Trophoblast cell (in vitro differentiated cells and primary cell): ENCODE data around the gene COA6.
"Not testable (repeated sequence)": the region's sequence is repeated elsewhere in the genome, so short reads cannot be mapped to it uniquely, and the experiment has no call there.

Experiments used
- DNase-seq, 2 donors: peaks; one replicate each; pipeline ENCODE4 v3.0.0-alpha.2; 2016
- H2AFZ ChIP-seq: 2 replicates; pipeline ENCODE4 v1.6.1; 2013; ENCODE audit warnings: low read length, moderate library complexity, mild to moderate bottlenecking; ENCODE audit not compliant: insufficient read depth, poor library complexity
- H2AK5ac ChIP-seq: 2 replicates; pipeline ENCODE4 v1.6.1; 2013; ENCODE audit warnings: mild to moderate bottlenecking, low read length
- H2BK120ac ChIP-seq: 2 replicates; pipeline ENCODE4 v1.6.1; 2013; ENCODE audit warnings: low read length, mild to moderate bottlenecking, moderate library complexity; ENCODE audit not compliant: insufficient read depth, poor library complexity
- H2BK12ac ChIP-seq: 2 replicates; pipeline ENCODE4 v1.6.1; 2013; ENCODE audit warnings: mild to moderate bottlenecking, low read length, moderate library complexity
- H2BK5ac ChIP-seq: 2 replicates; pipeline ENCODE4 v1.6.1; 2013; ENCODE audit warnings: low read length, low read depth, moderate library complexity, mild to moderate bottlenecking; ENCODE audit not compliant: poor library complexity
- H3K14ac ChIP-seq: 2 replicates; pipeline ENCODE4 v1.6.1; 2013; ENCODE audit warnings: mild to moderate bottlenecking, low read length
- H3K18ac ChIP-seq: 2 replicates; pipeline ENCODE4 v1.6.1; 2013; ENCODE audit warnings: mild to moderate bottlenecking, low read length
- H3K23ac ChIP-seq: 2 replicates; pipeline ENCODE4 v1.6.1; 2013; ENCODE audit warnings: low read length
- H3K27ac ChIP-seq: 2 replicates; pipeline ENCODE4 v1.5.1; 2013; ENCODE audit warnings: low read depth, mild to moderate bottlenecking, inconsistent platforms, low read length, moderate library complexity
- H3K27me3 ChIP-seq: 2 replicates; pipeline ENCODE4 v1.6.1; 2013; ENCODE audit warnings: inconsistent platforms, mild to moderate bottlenecking, low read length, moderate library complexity; ENCODE audit not compliant: insufficient read depth
- H3K36me3 ChIP-seq, 2 experiments: 1 replicate in 1 of 2; 2 replicates in 1 of 2; pipeline ENCODE4 v1.6.1; 2013; ENCODE audit warnings: low read length in 2 of 2, mild to moderate bottlenecking in 2 of 2, moderate library complexity in 1 of 2; ENCODE audit not compliant: insufficient read depth in 2 of 2, control insufficient read depth in 1 of 2
- H3K4ac ChIP-seq: 2 replicates; pipeline ENCODE4 v1.6.1; 2013; ENCODE audit warnings: low read depth, mild to moderate bottlenecking, low read length, moderate library complexity
- H3K4me1 ChIP-seq, 2 experiments: 1 replicate in 1 of 2; 2 replicates in 1 of 2; pipeline ENCODE4 v1.6.1; 2013; ENCODE audit warnings: low read length in 2 of 2, mild to moderate bottlenecking in 2 of 2, moderate library complexity in 1 of 2; ENCODE audit not compliant: insufficient read depth in 2 of 2, control insufficient read depth in 1 of 2
- H3K4me2 ChIP-seq: 2 replicates; pipeline ENCODE4 v1.6.1; 2013; ENCODE audit warnings: inconsistent platforms, mild to moderate bottlenecking, low read length, moderate library complexity
- H3K4me3 ChIP-seq: 2 replicates; pipeline ENCODE4 v1.5.1; 2013; ENCODE audit warnings: mild to moderate bottlenecking, low read depth, low read length, inconsistent platforms
- H3K79me1 ChIP-seq: one replicate; pipeline ENCODE4 v1.6.1; 2013; ENCODE audit warnings: low read length
- H3K79me2 ChIP-seq: 2 replicates; pipeline ENCODE4 v1.6.1; 2013; ENCODE audit warnings: low read length, mild to moderate bottlenecking; ENCODE audit not compliant: control insufficient read depth, insufficient read depth, poor library complexity
- H3K9ac ChIP-seq: 2 replicates; pipeline ENCODE4 v1.6.1; 2013; ENCODE audit warnings: mild to moderate bottlenecking, low read length
- H3K9me3 ChIP-seq: 2 replicates; pipeline ENCODE4 v1.6.1; 2013; ENCODE audit warnings: low read depth, mild to moderate bottlenecking, control low read depth, inconsistent platforms, low read length; ENCODE audit not compliant: insufficient read depth
- H4K12ac ChIP-seq: 2 replicates; pipeline ENCODE4 v1.6.1; 2013; ENCODE audit warnings: low read depth, mild to moderate bottlenecking, low read length, moderate library complexity
- H4K8ac ChIP-seq: 2 replicates; pipeline ENCODE4 v1.6.1; 2013; ENCODE audit warnings: low read depth, mild to moderate bottlenecking, low read length, moderate library complexity
- H4K91ac ChIP-seq: one replicate; pipeline ENCODE4 v1.6.1; 2013; ENCODE audit warnings: low read depth, mild to moderate bottlenecking, low read length, moderate library complexity
- WGBS: extraction: QIAGEN DNeasy Blood & Tissue Kit; methylation state at CpG from one replicate; pipeline ENCODE4 v1.1.7; 2013; ENCODE audit warnings: missing lambda C conversion rate; ENCODE audit not compliant: insufficient read length, insufficient coverage; ENCODE audit errors: extremely low coverage; 5-methylcytosine and 5-hydroxymethylcytosine counted together

Gene COA6

GRCh38 chr1:234396871-234397270 lies 23.6 kb downstream of the COA6 start:
- Histone ChIP-seq H3K9me3 (no peaks in the 10 kb centered on the region), H3K79me2 (no peaks in the 10 kb centered on the region), H4K8ac (no peak overlapping the region), H3K4ac (no peak overlapping the region), H3K4me1 (no peaks in the 10 kb centered on the region), H2AFZ (no peak overlapping the region), H4K12ac (no peak overlapping the region), H3K18ac (no peak overlapping the region), H3K4me2 (no peak overlapping the region), H2BK120ac (no peak overlapping the region), H3K27ac (no peak overlapping the region), H3K4me3 (no peak overlapping the region), H3K9ac (no peak overlapping the region), H3K23ac (no peak overlapping the region), H2AK5ac (no peak overlapping the region), H4K91ac (no peak overlapping the region), H3K27me3 (no peaks in the 10 kb centered on the region), H3K14ac (no peak overlapping the region), H2BK12ac (no peak overlapping the region), H3K79me1 (no peaks in the 10 kb centered on the region), H2BK5ac (no peak overlapping the region), H3K36me3 (peaks cover 5 to 7% of the 10 kb centered on the region in 2 experiments)
- no CpG with 5 or more reads among the region's 6 CpGs for WGBS
- DNase-seq, result no peak

GRCh38 chr1:234397732-234398131 lies 24.5 kb downstream of the COA6 start:
- Histone ChIP-seq H3K4me3 (no peak overlapping the region), H3K79me2 (no peaks in the 10 kb centered on the region), H2AK5ac (no peak overlapping the region), H3K14ac (no peak overlapping the region), H3K9me3 (no peaks in the 10 kb centered on the region), H3K36me3 (peaks cover 5% of the 10 kb centered on the region in 2 experiments), H4K12ac (no peak overlapping the region), H4K91ac (no peak overlapping the region), H3K18ac (no peak overlapping the region), H4K8ac (no peak overlapping the region), H2AFZ (no peak overlapping the region), H3K27me3 (no peaks in the 10 kb centered on the region), H3K23ac (no peak overlapping the region), H3K27ac (no peak overlapping the region), H2BK120ac (no peak overlapping the region), H3K4ac (no peak overlapping the region), H3K79me1 (no peaks in the 10 kb centered on the region), H3K4me1 (no peaks in the 10 kb centered on the region), H3K9ac (no peak overlapping the region), H2BK5ac (no peak overlapping the region), H3K4me2 (no peak overlapping the region), H2BK12ac (no peak overlapping the region)
- no peak for DNase-seq
- WGBS, result no CpG with 5 or more reads among the region's 5 CpGs

- Histone ChIP-seq H2BK5ac (no peak overlapping the region), H3K4me1 (no peaks in the 10 kb centered on the region), H3K4ac (no peak overlapping the region), H4K91ac (no peak overlapping the region), H3K4me3 (no peak overlapping the region), H3K27ac (no peak overlapping the region), H2BK120ac (no peak overlapping the region), H3K27me3 (no peaks in the 10 kb centered on the region), H4K12ac (no peak overlapping the region), H3K18ac (no peak overlapping the region), H3K79me2 (no peaks in the 10 kb centered on the region), H2AFZ (no peak overlapping the region), H3K9ac (no peak overlapping the region), H2BK12ac (no peak overlapping the region), H3K79me1 (no peaks in the 10 kb centered on the region), H3K14ac (no peak overlapping the region), H3K23ac (no peak overlapping the region), H3K9me3 (no peaks in the 10 kb centered on the region), H4K8ac (no peak overlapping the region), H2AK5ac (no peak overlapping the region), H3K36me3 (no peaks in the 10 kb centered on the region), H3K4me2 (no peak overlapping the region)
- DNase-seq, result peak in 1 of 2 donors; percentile 16
- WGBS, result no CpG with 5 or more reads among the region's 8 CpGs
Measured at GRCh38 chr1:234398849-234399381, 25.7 kb downstream of the COA6 start.

GRCh38 chr1:234399515-234399914 lies 26.3 kb downstream of the COA6 start:
- not testable (repeated sequence) for DNase-seq, H3K4me2 ChIP-seq, H3K36me3 ChIP-seq, H2AFZ ChIP-seq, H3K18ac ChIP-seq, H3K4me3 ChIP-seq, H2AK5ac ChIP-seq, H3K4ac ChIP-seq, H2BK5ac ChIP-seq, H3K27ac ChIP-seq, H3K27me3 ChIP-seq, H3K9ac ChIP-seq, H3K9me3 ChIP-seq, H3K4me1 ChIP-seq, H4K8ac ChIP-seq, H3K23ac ChIP-seq, H4K91ac ChIP-seq, H2BK12ac ChIP-seq, H2BK120ac ChIP-seq, H3K79me1 ChIP-seq, H3K14ac ChIP-seq, H4K12ac ChIP-seq, H3K79me2 ChIP-seq
- no CpG with 5 or more reads among the region's 6 CpGs for WGBS
